ENCODE data around the gene PITX3.
A peak's percentile ranks its signal among the peaks of the same experiment; 100 is the strongest.

DNA sequence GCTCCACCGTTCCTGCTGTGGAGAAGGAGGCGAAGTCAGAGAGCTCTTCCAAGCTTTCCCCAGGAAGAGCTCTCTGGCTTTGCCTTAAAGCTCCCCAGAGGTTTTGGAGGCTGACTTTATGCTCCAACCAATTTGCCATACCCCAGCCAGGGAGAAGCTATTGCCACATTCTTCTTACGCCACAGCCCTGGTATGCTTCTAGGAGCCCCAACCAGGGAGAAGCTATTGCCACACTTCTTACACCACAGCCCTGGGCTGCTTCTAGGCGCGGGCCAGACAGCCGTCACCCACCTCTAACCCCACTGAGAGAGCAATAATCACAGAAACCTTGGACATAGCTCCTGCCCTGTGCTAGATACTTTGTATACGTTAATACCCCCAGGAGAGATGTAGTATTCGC lies 14.3 kb downstream of the PITX3 start:
- TF ChIP-seq POLR2A (IDR thresholded peaks at IDR 0.05; ENCODE audit: extremely low read depth, insufficient read length) = peak; percentile 24
- TF ChIP-seq, protein P1, sequence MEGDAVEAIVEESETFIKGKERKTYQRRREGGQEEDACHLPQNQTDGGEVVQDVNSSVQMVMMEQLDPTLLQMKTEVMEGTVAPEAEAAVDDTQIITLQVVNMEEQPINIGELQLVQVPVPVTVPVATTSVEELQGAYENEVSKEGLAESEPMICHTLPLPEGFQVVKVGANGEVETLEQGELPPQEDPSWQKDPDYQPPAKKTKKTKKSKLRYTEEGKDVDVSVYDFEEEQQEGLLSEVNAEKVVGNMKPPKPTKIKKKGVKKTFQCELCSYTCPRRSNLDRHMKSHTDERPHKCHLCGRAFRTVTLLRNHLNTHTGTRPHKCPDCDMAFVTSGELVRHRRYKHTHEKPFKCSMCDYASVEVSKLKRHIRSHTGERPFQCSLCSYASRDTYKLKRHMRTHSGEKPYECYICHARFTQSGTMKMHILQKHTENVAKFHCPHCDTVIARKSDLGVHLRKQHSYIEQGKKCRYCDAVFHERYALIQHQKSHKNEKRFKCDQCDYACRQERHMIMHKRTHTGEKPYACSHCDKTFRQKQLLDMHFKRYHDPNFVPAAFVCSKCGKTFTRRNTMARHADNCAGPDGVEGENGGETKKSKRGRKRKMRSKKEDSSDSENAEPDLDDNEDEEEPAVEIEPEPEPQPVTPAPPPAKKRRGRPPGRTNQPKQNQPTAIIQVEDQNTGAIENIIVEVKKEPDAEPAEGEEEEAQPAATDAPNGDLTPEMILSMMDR (IDR thresholded peaks at IDR 0.05; ENCODE audit: low read depth, low read length) = no peak
